Right cardiac atrium (tissue), 5 donors: ENCODE measurements around the gene ZNF22. TPM values are rescaled to one million over a fixed set of nuclear protein-coding genes. Genes with fewer than 3 reads are reported as not detected.

Experiments used
- ATAC-seq, 2 donors: fragments of 200-7000 bp; cut with Tn5 transposase; one replicate each; pipeline versions ENCODE4 v1.8.0 to v1.9.1; 2020; ENCODE audit warnings: moderate library complexity in 2 of 2, mild to moderate bottlenecking in 1 of 2
- DNase-seq, 3 donors: peaks; one replicate each; pipeline ENCODE4 v3.0.0-alpha.2; 2020
- H3K27ac ChIP-seq: one replicate; pipeline ENCODE4 v1.5.1; 2013; ENCODE audit warnings: mild to moderate bottlenecking, low read length, control low read depth, moderate library complexity
- H3K27me3 ChIP-seq: one replicate; pipeline ENCODE4 v1.6.1; 2013; ENCODE audit not compliant: control insufficient read depth, insufficient read depth
- H3K4me1 ChIP-seq: one replicate; pipeline ENCODE4 v1.6.1; 2013; ENCODE audit warnings: low read length; ENCODE audit not compliant: control insufficient read depth, insufficient read depth
- H3K4me3 ChIP-seq: one replicate; pipeline ENCODE4 v1.5.1; 2013; ENCODE audit warnings: low read length, control low read depth
- H3K9me3 ChIP-seq: one replicate; pipeline ENCODE4 v1.6.1; 2013; ENCODE audit warnings: low read length; ENCODE audit not compliant: control insufficient read depth
- WGBS: extraction: QIAGEN DNeasy Blood & Tissue Kit; methylation state at CpG from one replicate; pipeline ENCODE4 v1.1.7; 2013; 5-methylcytosine and 5-hydroxymethylcytosine counted together
- intact Hi-C, 4 donors: fragments of 100-400 bp; cut with DNase I; formaldehyde crosslinking; loops; one replicate each; pipeline versions ENCODE4 v1.11.0 to v1.14.0; 2022 to 2023
- polyA plus RNA-seq: library from polyadenylated mRNA; stranded (reverse); fragments of 200-250 nt; gene quantifications from one replicate; pipeline ENCODE4 v1.2.3, GENCODE V29; 2013
- total RNA-seq, 4 donors: library from RNA; stranded (reverse); fragmentation: NEBNext Ultra II Directional; extraction: Animal tissue kit (Norgen Biotek cat#: 25700); gene quantifications; one replicate each; pipeline ENCODE4 v1.2.1, GENCODE V29; 2021
- donor health status: healthy with polysubstance abuse.
- donor health status: DM: no; HTN: yes; CAD: no.
- donor health status: DM: no; HTN: no; CAD: no.
- donor health status: DM: no; HTN: yes; CAD: no; lungs with severe emphysema.
- donor health status: DM: yes; HTN: yes; CAD: no.

ZNF22 gene
- total and polyA plus RNA-seq, 5 donors: 14.8 to 20.7 (median 19.2) TPM

DNA sequence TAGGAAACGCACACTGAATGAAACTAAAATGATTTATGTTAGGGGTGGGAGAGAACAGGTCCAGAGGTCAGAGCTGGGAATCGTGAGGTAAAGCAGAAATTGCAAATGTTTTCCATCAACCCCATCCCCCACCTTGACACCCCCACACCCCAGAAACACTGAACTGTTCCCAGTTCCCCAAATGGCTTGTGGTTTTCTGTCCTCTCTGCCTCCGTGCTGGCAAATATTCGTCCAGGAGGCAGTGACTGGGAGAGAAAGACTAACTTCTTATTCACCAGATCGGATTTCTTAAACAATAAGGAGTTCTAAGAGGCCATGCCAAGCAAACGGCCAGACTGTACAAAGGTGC lies 41.9 kb upstream of the ZNF22 start:
- no peak for DNase-seq
- peak overlapping the region; percentile 56 for H3K4me3 ChIP-seq
- peak overlapping the region; percentile 92 for H3K27ac ChIP-seq
- ATAC-seq: no peak
- WGBS: 6% methylated on average over 6 of the region's 6 CpGs
- no peaks in the 10 kb centered on the region for H3K9me3 ChIP-seq
- intact Hi-C loops: no loop called here
- peaks cover 29% of the 10 kb centered on the region for H3K4me1 ChIP-seq
- H3K27me3 ChIP-seq: no peaks in the 10 kb centered on the region

DNA sequence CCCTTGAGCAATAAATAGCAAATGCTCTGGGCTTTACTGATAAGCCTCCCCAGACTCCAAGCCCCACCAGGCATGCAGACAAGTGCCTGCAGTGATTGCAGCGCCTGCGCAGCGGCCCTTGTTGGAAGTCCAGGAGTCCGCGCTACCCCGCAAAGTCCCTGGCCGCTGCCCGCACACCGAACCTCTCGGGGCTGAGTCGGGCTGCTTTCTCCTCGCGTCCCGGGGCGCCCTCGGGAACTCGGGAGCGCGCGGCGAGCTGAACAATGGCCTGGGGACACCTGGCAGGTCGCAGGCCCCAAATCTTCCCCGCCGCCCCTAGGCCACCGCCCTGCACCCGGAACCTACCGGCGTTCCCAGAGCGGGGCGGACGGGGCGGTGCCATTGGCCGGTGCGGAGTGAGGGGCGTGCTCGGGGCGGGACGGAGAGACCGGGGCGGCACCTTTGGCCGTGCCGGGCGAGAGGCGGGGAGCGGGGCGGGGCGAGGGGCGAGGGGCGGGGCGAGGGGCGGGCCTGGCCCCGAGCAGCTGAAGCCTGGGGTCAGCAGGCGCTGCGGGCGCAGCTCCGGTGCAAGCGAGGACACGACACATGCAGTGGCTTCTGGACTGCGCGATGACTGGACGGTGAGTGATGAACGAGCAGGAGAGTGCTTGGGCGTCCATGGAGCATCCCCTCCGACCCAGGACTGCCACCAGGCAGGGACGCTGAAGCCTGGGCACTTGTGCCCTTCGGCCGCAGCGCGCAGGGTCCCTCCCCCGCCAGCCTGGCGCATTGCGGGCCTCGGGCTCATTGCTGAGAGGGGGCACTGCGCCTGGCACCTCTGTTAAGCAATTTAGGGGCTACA lies 41.3 kb upstream of the ZNF22 start, which contains the start of gene RASSF4:
Gene RASSF4 (plus strand): TSS at position 556 of the 841 bp plus-strand sequence. CDS start 10,401 bp downstream, outside the sequence.
- DNase-seq (peak; percentile 95 to 98 (median 98)), ATAC-seq (peak; percentile 95 to 96)
- 1% methylated on average over 74 of the region's 74 CpGs for WGBS
- Histone ChIP-seq H3K9me3 (no peaks in the 10 kb centered on the region), H3K27ac (peak within 1 kb of the TSS; percentile 92), H3K4me1 (peaks cover 31% of the 10 kb centered on the region), H3K4me3 (peak within 1 kb of the TSS; percentile 56), H3K27me3 (no peaks in the 10 kb centered on the region)
- intact Hi-C loops: no loop called here

DNA sequence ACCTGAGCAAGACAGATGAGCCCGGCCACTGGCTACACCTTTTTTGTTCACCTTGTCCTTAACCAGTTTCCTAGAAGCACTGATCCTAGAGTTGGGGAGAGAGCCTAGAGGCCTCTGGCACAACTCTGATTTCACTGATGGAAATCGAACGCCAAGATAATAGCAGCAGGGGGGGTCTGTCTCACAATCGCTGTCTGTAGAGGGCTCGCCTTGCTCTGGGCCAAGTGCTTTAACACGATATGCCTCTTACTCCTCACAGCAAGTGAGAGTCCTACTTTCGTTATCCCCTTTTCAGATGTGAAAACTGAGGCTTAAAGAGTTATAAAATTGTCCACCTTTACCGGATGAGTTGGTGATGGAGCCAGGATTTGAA lies 40.6 kb upstream of the ZNF22 start:
- ATAC-seq: no peak
- Histone ChIP-seq H3K27ac (peak overlapping the region; percentile 59), H3K4me3 (peak overlapping the region; percentile 56), H3K9me3 (no peaks in the 10 kb centered on the region), H3K4me1 (peaks cover 31% of the 10 kb centered on the region), H3K27me3 (no peaks in the 10 kb centered on the region)
- WGBS: 17% methylated on average over 8 of the region's 8 CpGs
- intact Hi-C loops: no loop called here
- DNase-seq: no peak

DNA sequence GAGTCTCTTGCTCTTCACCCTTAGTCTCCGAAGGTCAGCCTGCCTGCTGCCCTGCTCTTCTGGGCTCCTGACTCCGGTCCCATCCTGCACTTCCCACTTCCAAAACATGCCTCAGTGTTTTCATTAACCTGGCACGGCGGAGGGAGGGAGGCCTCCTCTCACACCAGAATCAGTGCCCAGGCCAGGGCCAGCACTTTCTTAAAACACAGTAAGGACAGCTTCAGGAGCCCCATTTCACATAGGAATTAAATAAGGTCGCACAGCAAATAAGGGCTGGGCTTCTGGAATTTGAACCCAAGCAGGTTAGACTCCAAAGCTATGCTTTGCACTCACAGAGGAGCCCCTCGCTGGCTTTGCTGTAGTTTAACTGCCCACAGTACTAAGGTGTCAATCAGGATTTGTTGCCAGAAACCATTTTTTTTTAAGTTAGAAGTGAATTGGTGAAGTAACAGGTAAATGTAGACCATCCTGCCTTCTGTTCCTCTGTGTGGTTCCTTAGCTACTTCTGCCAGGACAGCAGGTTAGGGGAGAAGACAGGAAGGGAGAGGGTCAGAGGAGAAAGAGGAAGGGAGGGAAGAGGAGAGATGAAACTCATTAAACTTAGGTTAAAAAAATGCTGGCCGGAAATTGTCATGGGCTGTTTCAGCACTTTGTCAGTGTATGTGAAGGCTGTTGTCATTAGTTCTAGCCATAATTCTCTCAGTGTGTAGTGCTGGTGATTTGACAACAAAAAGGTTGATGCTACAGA lies 40.1 kb upstream of the ZNF22 start:
- Histone ChIP-seq H3K4me3 (peak overlapping the region; percentile 56), H3K4me1 (peaks cover 35% of the 10 kb centered on the region), H3K27me3 (no peaks in the 10 kb centered on the region), H3K9me3 (no peaks in the 10 kb centered on the region), H3K27ac (peak overlapping the region; percentile 59)
- ATAC-seq (no peak), DNase-seq (no peak)
- 35% methylated on average over 7 of the region's 7 CpGs for WGBS
- intact Hi-C loops: no loop called here

DNA sequence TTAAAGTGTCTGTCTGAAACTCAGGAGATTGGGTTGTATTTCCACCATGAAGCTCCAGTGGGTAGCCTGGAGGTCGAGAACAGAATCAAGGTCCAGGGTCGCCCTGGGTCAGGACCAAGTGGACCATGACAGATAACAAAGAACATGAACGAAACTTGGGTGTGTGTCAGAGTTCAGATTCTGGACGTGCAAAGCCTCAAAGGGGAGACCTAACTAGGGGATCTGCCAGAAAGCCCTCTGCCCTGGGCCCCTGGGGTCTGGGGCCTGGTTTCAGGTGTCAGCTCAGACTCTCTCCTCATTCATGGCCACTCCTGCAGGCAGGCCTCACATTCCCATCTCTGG lies 39.5 kb upstream of the ZNF22 start:
- Histone ChIP-seq H3K27ac (peak overlapping the region; percentile 59), H3K4me3 (peak overlapping the region; percentile 56), H3K4me1 (peaks cover 40% of the 10 kb centered on the region), H3K9me3 (no peaks in the 10 kb centered on the region), H3K27me3 (no peaks in the 10 kb centered on the region)
- WGBS: 41% methylated on average over 4 of the region's 4 CpGs
- ATAC-seq (no peak), DNase-seq (no peak)
- intact Hi-C loops: no loop called here

DNA sequence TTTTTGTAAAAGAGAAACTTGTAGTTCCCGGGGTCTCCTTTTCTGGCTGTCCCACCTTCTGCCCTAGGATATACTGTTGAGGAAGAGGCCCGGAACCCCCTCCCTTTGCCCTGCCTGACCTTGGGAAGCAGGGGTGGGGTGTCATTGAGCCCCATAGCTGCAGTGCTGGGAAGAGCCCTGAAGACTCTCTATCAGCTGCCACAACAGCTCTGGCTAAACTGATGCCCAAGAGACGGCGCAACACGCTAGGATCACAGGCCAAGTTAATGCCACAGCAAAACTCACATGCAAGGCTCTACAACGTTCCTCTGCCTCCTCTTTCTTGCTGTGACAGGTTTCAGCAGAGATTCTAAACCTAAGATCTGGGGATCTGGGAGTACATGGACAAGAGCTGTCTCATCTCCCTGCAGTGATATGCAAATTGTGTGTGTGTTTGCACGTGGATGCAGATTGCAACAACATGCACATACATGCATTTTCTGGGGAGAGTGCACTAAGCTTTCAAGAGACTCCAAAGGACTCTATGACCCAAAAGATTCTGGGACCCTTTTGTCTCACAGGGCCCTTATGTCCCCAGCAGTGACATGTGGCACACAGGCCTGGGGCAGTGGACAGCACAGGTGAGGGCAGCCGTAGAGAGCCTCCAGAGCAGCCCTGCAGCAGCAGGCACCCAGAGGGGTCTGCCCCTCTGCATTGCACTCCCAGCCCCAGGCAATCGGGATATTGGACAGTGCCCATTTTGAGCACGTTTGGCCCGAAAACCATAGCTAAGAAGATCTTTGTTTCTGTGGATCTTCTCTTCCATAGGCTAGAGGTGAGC lies 38.6 kb upstream of the ZNF22 start:
- no peak for ATAC-seq
- Histone ChIP-seq H3K27me3 (no peaks in the 10 kb centered on the region), H3K27ac (peak overlapping the region; percentile 96), H3K4me3 (peak overlapping the region; percentile 56), H3K9me3 (no peaks in the 10 kb centered on the region), H3K4me1 (peaks cover 47% of the 10 kb centered on the region)
- no peak for DNase-seq
- WGBS: 58% methylated on average over 11 of the region's 11 CpGs
- intact Hi-C loops: no loop called here

- H3K4me1 ChIP-seq: peaks cover 47% of the 10 kb centered on the region
- no peak for DNase-seq
- H3K4me3 ChIP-seq: peak overlapping the region; percentile 4
Observed at GRCh38 chr10:44962870-44963738, 37.6 kb upstream of the ZNF22 start.

GRCh38 chr10:44963772-44964633 lies 36.7 kb upstream of the ZNF22 start:
- intact Hi-C loops: no loop called here
- peak overlapping the region; percentile 4 for H3K4me3 ChIP-seq
- peak; percentile 81 to 95 (median 92) for DNase-seq

More at GRCh38 chr10:44962870-44963738, 37.6 kb upstream of the ZNF22 start:
- H3K9me3 ChIP-seq: no peaks in the 10 kb centered on the region
- intact Hi-C loops: no loop called here
- 65% methylated on average over 19 of the region's 19 CpGs for WGBS
- ATAC-seq: no peak
- peak overlapping the region; percentile 96 for H3K27ac ChIP-seq
- no peaks in the 10 kb centered on the region for H3K27me3 ChIP-seq

GRCh38 chr10:44965104-44965503 lies 35.6 kb upstream of the ZNF22 start:
- H3K27me3 ChIP-seq: no peaks in the 10 kb centered on the region
- intact Hi-C loops: no loop called here
- no peak overlapping the region for H3K4me3 ChIP-seq
- ATAC-seq: no peak
- 75% methylated on average over 1 of the region's 1 CpG for WGBS
- peak overlapping the region; percentile 96 for H3K27ac ChIP-seq
- no peaks in the 10 kb centered on the region for H3K9me3 ChIP-seq
- H3K4me1 ChIP-seq: peaks cover 62% of the 10 kb centered on the region
- no peak for DNase-seq

More at GRCh38 chr10:44963772-44964633, 36.7 kb upstream of the ZNF22 start:
- Histone ChIP-seq H3K27ac (peak overlapping the region; percentile 96), H3K4me1 (peaks cover 52% of the 10 kb centered on the region), H3K27me3 (no peaks in the 10 kb centered on the region), H3K9me3 (no peaks in the 10 kb centered on the region)
- peak; percentile 47 to 74 for ATAC-seq
- 36% methylated on average over 15 of the region's 15 CpGs for WGBS
